ENCODE measurements around the gene CBX5. TPM values are rescaled to one million over a fixed set of nuclear protein-coding genes. Genes with fewer than 3 reads are reported as not detected.
"Not testable (repeated sequence)": the region's sequence is repeated elsewhere in the genome, so short reads cannot be mapped to it uniquely, and the experiment has no call there.

CBX5 gene
- total RNA-seq, 1 experiment from 2014 or later, result 41.0 TPM

- peaks cover 9% of the 10 kb centered on the region for H3K4me1 ChIP-seq (ENCODE audit: low read length)
- H3K27ac ChIP-seq (ENCODE audit: low read length), result no peak overlapping the region
- no peak for DNase-seq
- H3K4me2 ChIP-seq (ENCODE audit: low read depth, low read length, poor library complexity, severe bottlenecking), result no peak overlapping the region
- H3K9me2 ChIP-seq (replicated peaks; ENCODE audit: insufficient read depth, low read length), result no peaks in the 10 kb centered on the region
- H2AFZ ChIP-seq (ENCODE audit: low read length), result no peak overlapping the region
- H3K27me3 ChIP-seq (ENCODE audit: low read length), result no peaks in the 10 kb centered on the region
- H3K4me3 ChIP-seq (ENCODE audit: low read length), result no peak overlapping the region
- H3K9ac ChIP-seq (ENCODE audit: low read length), result no peak overlapping the region
- H3K36me3 ChIP-seq (ENCODE audit: insufficient read depth, low read length), result no peaks in the 10 kb centered on the region
- no peaks in the 10 kb centered on the region for H4K20me1 ChIP-seq (ENCODE audit: insufficient read depth, low read depth, low read length)
- no peaks in the 10 kb centered on the region for H3K79me2 ChIP-seq (ENCODE audit: low read length)
- H3K9me3 ChIP-seq (ENCODE audit: low read length), result no peaks in the 10 kb centered on the region
Measured at GRCh38 chr12:54229624-54230212, 50.2 kb downstream of the CBX5 start.

GRCh38 chr12:54228471-54228870 lies 51.5 kb downstream of the CBX5 start:
- no peak overlapping the region for H3K27ac ChIP-seq (ENCODE audit: low read length)
- H2AFZ ChIP-seq (ENCODE audit: low read length), result no peak overlapping the region
- no peaks in the 10 kb centered on the region for H3K9me3 ChIP-seq (ENCODE audit: low read length)
- no peak for DNase-seq
- H3K27me3 ChIP-seq (ENCODE audit: low read length), result no peaks in the 10 kb centered on the region
- no peaks in the 10 kb centered on the region for H3K79me2 ChIP-seq (ENCODE audit: low read length)
- H3K4me2 ChIP-seq (ENCODE audit: low read depth, low read length, poor library complexity, severe bottlenecking), result no peak overlapping the region
- H3K9ac ChIP-seq (ENCODE audit: low read length), result no peak overlapping the region
- no peak overlapping the region for H3K4me3 ChIP-seq (ENCODE audit: low read length)
- peaks cover 10% of the 10 kb centered on the region for H3K4me1 ChIP-seq (ENCODE audit: low read length)
- H3K9me2 ChIP-seq (replicated peaks; ENCODE audit: insufficient read depth, low read length), result no peaks in the 10 kb centered on the region
- no peaks in the 10 kb centered on the region for H3K36me3 ChIP-seq (ENCODE audit: insufficient read depth, low read length)
- no peaks in the 10 kb centered on the region for H4K20me1 ChIP-seq (ENCODE audit: insufficient read depth, low read depth, low read length)

- H3K9ac ChIP-seq (ENCODE audit: low read length); DNase-seq; H3K27me3 ChIP-seq (ENCODE audit: low read length); H3K9me2 ChIP-seq (replicated peaks; ENCODE audit: insufficient read depth, low read length); H3K27ac ChIP-seq (ENCODE audit: low read length); H3K4me1 ChIP-seq (ENCODE audit: low read length); H3K36me3 ChIP-seq (ENCODE audit: insufficient read depth, low read length); H3K4me3 ChIP-seq (ENCODE audit: low read length); H3K79me2 ChIP-seq (ENCODE audit: low read length); H3K4me2 ChIP-seq (ENCODE audit: low read depth, low read length, poor library complexity, severe bottlenecking); H4K20me1 ChIP-seq (ENCODE audit: insufficient read depth, low read depth, low read length); H2AFZ ChIP-seq (ENCODE audit: low read length); H3K9me3 ChIP-seq (ENCODE audit: low read length): not testable (repeated sequence)
Measured at GRCh38 chr12:54227927-54228326, 52.0 kb downstream of the CBX5 start.

- H3K4me2 ChIP-seq (ENCODE audit: low read depth, low read length, poor library complexity, severe bottlenecking), result no peak overlapping the region
- H3K27me3 ChIP-seq (ENCODE audit: low read length), result no peaks in the 10 kb centered on the region
- peaks cover 10% of the 10 kb centered on the region for H3K4me1 ChIP-seq (ENCODE audit: low read length)
- no peaks in the 10 kb centered on the region for H3K9me3 ChIP-seq (ENCODE audit: low read length)
- H3K27ac ChIP-seq (ENCODE audit: low read length), result no peak overlapping the region
- no peak overlapping the region for H3K4me3 ChIP-seq (ENCODE audit: low read length)
- no peaks in the 10 kb centered on the region for H3K9me2 ChIP-seq (replicated peaks; ENCODE audit: insufficient read depth, low read length)
- no peaks in the 10 kb centered on the region for H3K36me3 ChIP-seq (ENCODE audit: insufficient read depth, low read length)
- H2AFZ ChIP-seq (ENCODE audit: low read length), result no peak overlapping the region
- no peak for DNase-seq
- H3K9ac ChIP-seq (ENCODE audit: low read length), result no peak overlapping the region
- H4K20me1 ChIP-seq (ENCODE audit: insufficient read depth, low read depth, low read length), result no peaks in the 10 kb centered on the region
- H3K79me2 ChIP-seq (ENCODE audit: low read length), result no peaks in the 10 kb centered on the region
Measured at GRCh38 chr12:54227376-54227775, 52.5 kb downstream of the CBX5 start.

GRCh38 chr12:54225666-54226065 lies 54.3 kb downstream of the CBX5 start:
- H4K20me1 ChIP-seq (ENCODE audit: insufficient read depth, low read depth, low read length), result no peaks in the 10 kb centered on the region
- no peaks in the 10 kb centered on the region for H3K9me2 ChIP-seq (replicated peaks; ENCODE audit: insufficient read depth, low read length)
- no peaks in the 10 kb centered on the region for H3K79me2 ChIP-seq (ENCODE audit: low read length)
- DNase-seq, result no peak
- no peak overlapping the region for H2AFZ ChIP-seq (ENCODE audit: low read length)
- H3K27me3 ChIP-seq (ENCODE audit: low read length), result no peaks in the 10 kb centered on the region
- H3K4me1 ChIP-seq (ENCODE audit: low read length), result peaks cover 10% of the 10 kb centered on the region
- no peaks in the 10 kb centered on the region for H3K36me3 ChIP-seq (ENCODE audit: insufficient read depth, low read length)
- no peaks in the 10 kb centered on the region for H3K9me3 ChIP-seq (ENCODE audit: low read length)
- no peak overlapping the region for H3K4me2 ChIP-seq (ENCODE audit: low read depth, low read length, poor library complexity, severe bottlenecking)
- no peak overlapping the region for H3K4me3 ChIP-seq (ENCODE audit: low read length)
- no peak overlapping the region for H3K9ac ChIP-seq (ENCODE audit: low read length)
- no peak overlapping the region for H3K27ac ChIP-seq (ENCODE audit: low read length)

GRCh38 chr12:54222609-54223008 lies 57.3 kb downstream of the CBX5 start:
- Histone ChIP-seq H3K4me3 (ENCODE audit: low read length) (no peak overlapping the region), H3K4me2 (ENCODE audit: low read depth, low read length, poor library complexity, severe bottlenecking) (no peak overlapping the region), H3K79me2 (ENCODE audit: low read length) (no peaks in the 10 kb centered on the region), H3K4me1 (ENCODE audit: low read length) (peaks cover 27% of the 10 kb centered on the region), H3K36me3 (ENCODE audit: insufficient read depth, low read length) (no peaks in the 10 kb centered on the region), H3K27me3 (ENCODE audit: low read length) (no peaks in the 10 kb centered on the region), H2AFZ (ENCODE audit: low read length) (no peak overlapping the region), H4K20me1 (ENCODE audit: insufficient read depth, low read depth, low read length) (no peaks in the 10 kb centered on the region), H3K9ac (ENCODE audit: low read length) (no peak overlapping the region), H3K9me2 (replicated peaks; ENCODE audit: insufficient read depth, low read length) (no peaks in the 10 kb centered on the region), H3K9me3 (ENCODE audit: low read length) (no peaks in the 10 kb centered on the region), H3K27ac (ENCODE audit: low read length) (no peak overlapping the region)
- no peak for DNase-seq

GRCh38 chr12:54221402-54221984 lies 58.4 kb downstream of the CBX5 start:
- peaks cover 38% of the 10 kb centered on the region for H3K4me1 ChIP-seq (ENCODE audit: low read length)
- no peaks in the 10 kb centered on the region for H3K9me3 ChIP-seq (ENCODE audit: low read length)
- H3K27ac ChIP-seq (ENCODE audit: low read length), result no peak overlapping the region
- no peaks in the 10 kb centered on the region for H3K79me2 ChIP-seq (ENCODE audit: low read length)
- H3K36me3 ChIP-seq (ENCODE audit: insufficient read depth, low read length), result no peaks in the 10 kb centered on the region
- H3K27me3 ChIP-seq (ENCODE audit: low read length), result no peaks in the 10 kb centered on the region
- no peak overlapping the region for H3K4me3 ChIP-seq (ENCODE audit: low read length)
- DNase-seq, result no peak
- H2AFZ ChIP-seq (ENCODE audit: low read length), result no peak overlapping the region; the same call in 1 of the 2 replicates
- no peaks in the 10 kb centered on the region for H3K9me2 ChIP-seq (replicated peaks; ENCODE audit: insufficient read depth, low read length)
- H3K9ac ChIP-seq (ENCODE audit: low read length), result no peak overlapping the region
- H3K4me2 ChIP-seq (ENCODE audit: low read depth, low read length, poor library complexity, severe bottlenecking), result no peak overlapping the region
- H4K20me1 ChIP-seq (ENCODE audit: insufficient read depth, low read depth, low read length), result no peaks in the 10 kb centered on the region

GRCh38 chr12:54220567-54220966 lies 59.4 kb downstream of the CBX5 start:
- no peaks in the 10 kb centered on the region for H3K9me2 ChIP-seq (replicated peaks; ENCODE audit: insufficient read depth, low read length)
- H3K4me3 ChIP-seq (ENCODE audit: low read length), result no peak overlapping the region
- no peak overlapping the region for H3K4me2 ChIP-seq (ENCODE audit: low read depth, low read length, poor library complexity, severe bottlenecking)
- H3K4me1 ChIP-seq (ENCODE audit: low read length), result peaks cover 47% of the 10 kb centered on the region
- H3K79me2 ChIP-seq (ENCODE audit: low read length), result no peaks in the 10 kb centered on the region
- DNase-seq, result no peak
- H3K27me3 ChIP-seq (ENCODE audit: low read length), result no peaks in the 10 kb centered on the region
- no peaks in the 10 kb centered on the region for H3K9me3 ChIP-seq (ENCODE audit: low read length)
- H3K9ac ChIP-seq (ENCODE audit: low read length), result no peak overlapping the region
- H3K36me3 ChIP-seq (ENCODE audit: insufficient read depth, low read length), result no peaks in the 10 kb centered on the region
- no peak overlapping the region for H2AFZ ChIP-seq (ENCODE audit: low read length)
- H4K20me1 ChIP-seq (ENCODE audit: insufficient read depth, low read depth, low read length), result no peaks in the 10 kb centered on the region
- H3K27ac ChIP-seq (ENCODE audit: low read length), result no peak overlapping the region

All from Karpas-422 (cell line).